ENCODE measurements around the gene AACS. TPM values are rescaled to one million over a fixed set of nuclear protein-coding genes. Genes with fewer than 3 reads are reported as not detected.

The AACS gene
- total and polyA plus RNA-seq, 4 donors, result 3.4 to 13.6 (median 7.3) TPM

DNA sequence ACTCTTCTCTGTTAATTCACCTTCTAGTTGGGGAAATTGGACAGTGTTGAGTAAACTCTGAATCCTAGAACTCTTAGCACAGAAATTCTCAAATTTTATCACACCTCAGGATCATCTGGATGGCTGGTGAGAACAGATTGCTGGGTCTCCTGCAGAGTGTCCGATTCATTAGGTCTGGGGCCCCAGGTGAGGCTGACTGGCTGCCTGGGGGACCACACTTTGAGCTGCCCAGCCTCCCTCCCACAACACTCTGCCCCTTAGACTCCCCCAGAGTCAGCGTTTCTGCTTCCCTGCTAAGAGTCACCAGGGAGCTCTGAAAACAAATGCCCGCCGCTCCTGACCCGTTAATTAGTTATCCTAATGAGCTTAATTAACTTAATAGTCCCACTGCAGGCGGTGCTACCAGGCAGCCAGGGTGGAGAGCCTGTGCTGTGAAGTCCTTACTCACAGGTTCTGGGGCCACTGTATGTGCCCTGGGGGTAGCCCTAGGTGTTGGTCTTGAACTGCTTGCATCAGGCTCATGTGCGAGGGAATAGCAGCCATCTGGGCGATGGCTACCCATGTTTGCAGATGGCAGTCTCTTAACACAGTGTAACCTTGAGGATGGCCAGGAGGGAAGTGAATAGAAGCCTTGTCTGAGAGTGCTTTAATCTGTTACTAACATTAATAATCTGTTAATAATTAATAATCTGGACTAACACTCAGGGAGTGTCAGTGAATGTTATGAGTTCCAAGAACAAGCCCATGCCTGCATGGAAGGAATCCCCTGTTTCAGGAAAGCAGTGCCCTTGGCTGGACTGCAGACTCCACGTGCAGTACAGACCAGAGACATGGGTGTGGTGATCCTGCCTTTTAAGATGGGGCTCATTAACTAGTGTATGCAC, 35.6 kb downstream of the AACS start:
- WGBS, result 90% methylated on average over 9 of the region's 9 CpGs
- TF ChIP-seq ZBTB33 (IDR thresholded peaks at IDR 0.05), result no peak
- no peak for TF ChIP-seq REST (IDR thresholded peaks at IDR 0.05)
- no peak for TF ChIP-seq YY1 (IDR thresholded peaks at IDR 0.05)
- no peak overlapping the region for H3K9ac ChIP-seq (ENCODE audit: low read depth in 1 of 2, low read length in 2 of 2)
- no peaks in the 10 kb centered on the region for H3K27me3 ChIP-seq (ENCODE audit: control insufficient read depth in 4 of 4, insufficient read depth in 4 of 4, low read length in 3 of 4)
- no peak overlapping the region for H3K4me3 ChIP-seq (ENCODE audit: low read depth in 1 of 3, low read length in 3 of 3)
- H3K4me1 ChIP-seq (ENCODE audit: control insufficient read depth in 4 of 4, insufficient read depth in 4 of 4, low read length in 3 of 4), result no peaks in the 10 kb centered on the region
- no peaks in the 10 kb centered on the region for H3K9me3 ChIP-seq (ENCODE audit: control insufficient read depth in 4 of 4, low read length in 3 of 4)
- peaks cover 0 to 4% (median 1%) of the 10 kb centered on the region in 4 donors for H3K36me3 ChIP-seq (ENCODE audit: control insufficient read depth in 4 of 4, insufficient read depth in 3 of 4, low read depth in 1 of 4, low read length in 3 of 4)
- no peak overlapping the region for H3K27ac ChIP-seq (ENCODE audit: low read depth in 1 of 2, low read length in 2 of 2)
- DNase-seq (ENCODE audit: low spot score), result no peak

DNA sequence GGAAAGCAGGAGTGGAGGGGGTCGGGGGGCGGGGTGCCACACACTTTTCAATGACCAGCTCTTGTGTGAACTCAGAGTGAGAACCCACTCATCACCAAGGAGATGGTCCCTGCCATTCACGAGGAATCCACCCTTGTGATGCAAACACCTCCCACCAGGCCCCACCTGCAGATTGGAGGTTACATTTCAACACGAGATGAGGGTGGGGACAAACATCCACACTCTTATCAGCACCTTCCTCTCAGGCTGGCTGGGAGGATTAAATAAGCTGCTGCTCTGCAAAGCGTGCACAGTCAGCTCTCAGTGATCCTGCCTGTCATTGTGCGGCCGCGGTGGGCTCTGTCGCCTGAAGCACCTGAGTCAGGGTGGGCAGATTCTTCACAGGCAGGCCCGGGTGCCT, 39.7 kb downstream of the AACS start:
- H3K36me3 ChIP-seq (ENCODE audit: control insufficient read depth in 4 of 4, insufficient read depth in 3 of 4, low read depth in 1 of 4, low read length in 3 of 4), result peaks cover 0 to 6% (median 2%) of the 10 kb centered on the region in 4 donors
- H3K27ac ChIP-seq (ENCODE audit: low read depth in 1 of 2, low read length in 2 of 2), result no peak overlapping the region
- no peaks in the 10 kb centered on the region for H3K9me3 ChIP-seq (ENCODE audit: control insufficient read depth in 4 of 4, low read length in 3 of 4)
- TF ChIP-seq, protein P1, sequence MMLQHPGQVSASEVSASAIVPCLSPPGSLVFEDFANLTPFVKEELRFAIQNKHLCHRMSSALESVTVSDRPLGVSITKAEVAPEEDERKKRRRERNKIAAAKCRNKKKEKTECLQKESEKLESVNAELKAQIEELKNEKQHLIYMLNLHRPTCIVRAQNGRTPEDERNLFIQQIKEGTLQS (IDR thresholded peaks at IDR 0.05), result no peak
- no peak for TF ChIP-seq NR2F2 (IDR thresholded peaks at IDR 0.05)
- no peak overlapping the region for H3K9ac ChIP-seq (ENCODE audit: low read depth in 1 of 2, low read length in 2 of 2)
- H3K4me3 ChIP-seq (ENCODE audit: low read depth in 1 of 3, low read length in 3 of 3), result no peak overlapping the region
- no peaks in the 10 kb centered on the region for H3K27me3 ChIP-seq (ENCODE audit: control insufficient read depth in 4 of 4, insufficient read depth in 4 of 4, low read length in 3 of 4)
- DNase-seq (ENCODE audit: low spot score), result no peak
- no peaks in the 10 kb centered on the region for H3K4me1 ChIP-seq (ENCODE audit: control insufficient read depth in 4 of 4, insufficient read depth in 4 of 4, low read length in 3 of 4)
- WGBS, result 92% methylated on average over 10 of the region's 10 CpGs

GRCh38 chr12:125105600-125105999, 40.4 kb downstream of the AACS start:
- peaks cover 0 to 4% (median 3%) of the 10 kb centered on the region in 4 donors for H3K4me1 ChIP-seq (ENCODE audit: control insufficient read depth in 4 of 4, insufficient read depth in 4 of 4, low read length in 3 of 4)
- H3K27me3 ChIP-seq (ENCODE audit: control insufficient read depth in 4 of 4, insufficient read depth in 4 of 4, low read length in 3 of 4), result no peaks in the 10 kb centered on the region
- H3K9me3 ChIP-seq (ENCODE audit: control insufficient read depth in 4 of 4, low read length in 3 of 4), result no peaks in the 10 kb centered on the region
- H3K36me3 ChIP-seq (ENCODE audit: control insufficient read depth in 4 of 4, insufficient read depth in 3 of 4, low read depth in 1 of 4, low read length in 3 of 4), result peaks cover 0 to 6% (median 2%) of the 10 kb centered on the region in 4 donors
- no peak for DNase-seq (ENCODE audit: low spot score)
- H3K4me3 ChIP-seq (ENCODE audit: low read depth in 1 of 3, low read length in 3 of 3), result no peak overlapping the region
- no peak overlapping the region for H3K27ac ChIP-seq (ENCODE audit: low read depth in 1 of 2, low read length in 2 of 2)
- WGBS, result 77% methylated on average over 6 of the region's 6 CpGs
- no peak overlapping the region for H3K9ac ChIP-seq (ENCODE audit: low read depth in 1 of 2, low read length in 2 of 2)
- TF ChIP-seq, protein P1 (IDR thresholded peaks at IDR 0.05), result no peak
- TF ChIP-seq HNF4A (conservative IDR thresholded peaks at IDR 0.05) (no peak), EGR1 (IDR thresholded peaks at IDR 0.05; ENCODE audit: low read depth in 2 of 2) (no peak), RXRA (IDR thresholded peaks at IDR 0.05) (no peak), TAF1 (conservative IDR thresholded peaks at IDR 0.05) (no peak), JUND (IDR thresholded peaks at IDR 0.05) (no peak), YY1 (IDR thresholded peaks at IDR 0.05) (no peak), FOXA2 (IDR thresholded peaks at IDR 0.05) (no peak)
- TF ChIP-seq, protein P2, sequence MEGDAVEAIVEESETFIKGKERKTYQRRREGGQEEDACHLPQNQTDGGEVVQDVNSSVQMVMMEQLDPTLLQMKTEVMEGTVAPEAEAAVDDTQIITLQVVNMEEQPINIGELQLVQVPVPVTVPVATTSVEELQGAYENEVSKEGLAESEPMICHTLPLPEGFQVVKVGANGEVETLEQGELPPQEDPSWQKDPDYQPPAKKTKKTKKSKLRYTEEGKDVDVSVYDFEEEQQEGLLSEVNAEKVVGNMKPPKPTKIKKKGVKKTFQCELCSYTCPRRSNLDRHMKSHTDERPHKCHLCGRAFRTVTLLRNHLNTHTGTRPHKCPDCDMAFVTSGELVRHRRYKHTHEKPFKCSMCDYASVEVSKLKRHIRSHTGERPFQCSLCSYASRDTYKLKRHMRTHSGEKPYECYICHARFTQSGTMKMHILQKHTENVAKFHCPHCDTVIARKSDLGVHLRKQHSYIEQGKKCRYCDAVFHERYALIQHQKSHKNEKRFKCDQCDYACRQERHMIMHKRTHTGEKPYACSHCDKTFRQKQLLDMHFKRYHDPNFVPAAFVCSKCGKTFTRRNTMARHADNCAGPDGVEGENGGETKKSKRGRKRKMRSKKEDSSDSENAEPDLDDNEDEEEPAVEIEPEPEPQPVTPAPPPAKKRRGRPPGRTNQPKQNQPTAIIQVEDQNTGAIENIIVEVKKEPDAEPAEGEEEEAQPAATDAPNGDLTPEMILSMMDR (IDR thresholded peaks at IDR 0.05; ENCODE audit: low read depth, low read length, missing input control), result no peak
